Stimulated activated CD8-positive, alpha-beta memory T cell treated with anti-CD3 and anti-CD28 coated beads, Interleukin-15, amount 100 ng/mL, for 1 hour (primary cell): ENCODE data around the gene EDEM3.

Experiments used
- DNase-seq: peaks from one replicate; pipeline ENCODE4 v3.0.0-alpha.2; 2020; ENCODE audit warnings: low read depth

Gene EDEM3

GRCh38 chr1:184673305-184673704, 81.4 kb downstream of the EDEM3 start:
- no peak for DNase-seq

GRCh38 chr1:184672013-184672726, 82.5 kb downstream of the EDEM3 start:
- DNase-seq = no peak

- no peak for DNase-seq
Observed at GRCh38 chr1:184669391-184669790, 85.3 kb downstream of the EDEM3 start.

GRCh38 chr1:184665360-184665759, 89.3 kb downstream of the EDEM3 start:
- DNase-seq = no peak

GRCh38 chr1:184664661-184665060, 90.0 kb downstream of the EDEM3 start:
- DNase-seq = no peak

GRCh38 chr1:184664042-184664660, 90.5 kb downstream of the EDEM3 start:
- DNase-seq = no peak

GRCh38 chr1:184661801-184662200, 92.9 kb downstream of the EDEM3 start:
- no peak for DNase-seq

- no peak for DNase-seq
Observed at GRCh38 chr1:184660462-184661191, 94.0 kb downstream of the EDEM3 start.

GRCh38 chr1:184658055-184658454, 96.6 kb downstream of the EDEM3 start:
- DNase-seq = no peak

GRCh38 chr1:184656221-184656620, 98.4 kb downstream of the EDEM3 start:
- no peak for DNase-seq

- DNase-seq = no peak
Observed at GRCh38 chr1:184655185-184655584, 99.5 kb downstream of the EDEM3 start.

- no peak for DNase-seq
Observed at GRCh38 chr1:184650177-184650866, 104.3 kb downstream of the EDEM3 start.

- no peak for DNase-seq
Observed at GRCh38 chr1:184649451-184649888, 105.2 kb downstream of the EDEM3 start.

GRCh38 chr1:184648856-184649201, 105.8 kb downstream of the EDEM3 start:
- DNase-seq = no peak

- no peak for DNase-seq
Observed at GRCh38 chr1:184648160-184648855, 106.3 kb downstream of the EDEM3 start.

GRCh38 chr1:184647471-184647870, 107.2 kb downstream of the EDEM3 start:
- no peak for DNase-seq

GRCh38 chr1:184646824-184647223, 107.8 kb downstream of the EDEM3 start:
- DNase-seq = no peak

GRCh38 chr1:184646178-184646701, 108.4 kb downstream of the EDEM3 start:
- no peak for DNase-seq

GRCh38 chr1:184644771-184645170, 109.9 kb downstream of the EDEM3 start:
- DNase-seq = no peak

- DNase-seq = no peak
Observed at GRCh38 chr1:184643661-184644060, 111.0 kb downstream of the EDEM3 start.

GRCh38 chr1:184641894-184642293, 112.8 kb downstream of the EDEM3 start:
- no peak for DNase-seq

- DNase-seq = no peak
Observed at GRCh38 chr1:184640505-184640904, 114.2 kb downstream of the EDEM3 start.
